Measurements from ENCODE around the gene EVI2A.

The EVI2A gene

GRCh38 chr17:31272236-31272635, 49.2 kb downstream of the EVI2A start:
- DNase-seq, result no peak

DNA sequence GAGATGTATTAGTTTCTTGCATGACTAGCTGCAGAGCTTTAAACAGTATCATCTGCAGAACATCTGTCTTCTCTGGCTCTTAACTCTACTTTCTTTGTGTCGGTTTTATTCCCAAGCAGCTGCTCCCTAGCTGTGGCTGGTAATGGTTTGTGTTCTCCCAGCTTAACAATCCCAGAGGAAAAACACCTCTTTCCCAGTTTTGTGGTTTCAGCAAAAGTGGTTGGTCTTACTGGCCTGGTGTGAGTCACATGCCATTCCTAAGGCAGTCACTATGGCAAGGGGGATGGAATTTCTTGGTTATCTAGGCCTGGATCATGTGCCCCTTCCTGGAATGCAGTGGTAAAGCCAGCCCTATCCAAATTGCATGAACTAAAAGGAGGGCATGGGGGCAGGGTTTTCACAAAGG, 51.8 kb downstream of the EVI2A start:
- no peak for DNase-seq

DNA sequence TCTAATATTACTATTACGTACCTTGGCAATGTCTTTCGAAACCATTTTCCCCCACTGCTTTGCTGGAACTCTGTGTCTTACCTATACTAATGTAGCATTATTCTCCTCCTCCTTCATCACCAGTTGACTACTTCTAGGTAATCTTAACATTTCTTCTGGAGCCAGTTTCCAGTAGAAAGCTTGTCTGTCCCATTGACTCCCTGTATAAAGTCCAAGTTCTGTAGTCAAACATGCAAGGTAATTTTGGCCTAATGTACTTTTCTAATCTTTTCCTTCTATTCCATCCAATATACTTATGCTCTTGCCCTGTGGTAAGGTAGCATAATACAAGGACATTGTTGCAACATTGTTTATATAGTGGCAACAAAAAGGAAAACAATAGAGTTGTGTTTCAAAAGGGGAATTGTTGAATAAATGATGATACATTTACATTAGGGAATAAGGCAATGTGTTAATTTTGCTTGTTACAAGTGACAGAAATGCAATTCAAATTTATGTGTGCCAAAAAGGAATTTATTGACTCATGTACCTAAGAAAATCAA, 52.3 kb downstream of the EVI2A start:
- no peak for DNase-seq

All from bone marrow (tissue), 2 donors.